Mesothelial cell of epicardium (in vitro differentiated cells): ENCODE results near the gene SHB. TPM values are rescaled to one million over a fixed set of nuclear protein-coding genes. Genes with fewer than 3 reads are reported as not detected.
A peak's percentile ranks its signal among the peaks of the same experiment; 100 is the strongest.

Source experiments
- DNase-seq, 2 experiments: peaks; one replicate each; pipeline ENCODE4 v3.0.0; 2021; ENCODE audit warnings: low spot score in 2 of 2; ENCODE audit not compliant: unreplicated experiment in 2 of 2
- H3K27ac Mint-ChIP-seq: 2 replicates; pipeline ENCODE4 v1.8.0; 2021; ENCODE audit warnings: mixed read lengths
- H3K27me3 Mint-ChIP-seq: 2 replicates; pipeline ENCODE4 v1.8.0; 2021; ENCODE audit warnings: low read depth, mixed read lengths
- H3K36me3 Mint-ChIP-seq: 2 replicates; pipeline ENCODE4 v1.8.0; 2021; ENCODE audit warnings: mixed read lengths
- H3K4me1 Mint-ChIP-seq: 2 replicates; pipeline ENCODE4 v1.8.0; 2021; ENCODE audit warnings: mixed read lengths
- H3K4me3 Mint-ChIP-seq: 2 replicates; pipeline ENCODE4 v1.8.0; 2021; ENCODE audit warnings: mild to moderate bottlenecking, moderate library complexity, mixed read lengths
- H3K9me3 Mint-ChIP-seq: 2 replicates; pipeline ENCODE4 v1.8.0; 2021; ENCODE audit warnings: mixed read lengths
- CTCF ChIP-seq: fragments of 200-600 bp; sonication (generic); IDR thresholded peaks from one replicate; pipeline ENCODE4 v1.5.0; 2021; ENCODE audit warnings: antibody characterized with exemption; ENCODE audit not compliant: unreplicated experiment
- total RNA-seq: library from RNA; stranded (reverse); gene quantifications from 3 replicates; pipeline ENCODE4 v1.2.1, GENCODE V29; 2021

SHB gene
- total RNA-seq, 1 donor from 2014 or later: 35.5 TPM

GRCh38 chr9:37964740-37965081 is 104.3 kb downstream of the SHB start:
- H3K4me3 Mint-ChIP-seq: no peak overlapping the region
- DNase-seq: no peak
- H3K4me1 Mint-ChIP-seq: peaks cover 40% of the 10 kb centered on the region
- peak overlapping the region; percentile 87 for H3K27ac Mint-ChIP-seq
- peaks cover 4% of the 10 kb centered on the region for H3K36me3 Mint-ChIP-seq
- no peaks in the 10 kb centered on the region for H3K9me3 Mint-ChIP-seq
- no peak for TF ChIP-seq CTCF
- no peaks in the 10 kb centered on the region for H3K27me3 Mint-ChIP-seq

DNA sequence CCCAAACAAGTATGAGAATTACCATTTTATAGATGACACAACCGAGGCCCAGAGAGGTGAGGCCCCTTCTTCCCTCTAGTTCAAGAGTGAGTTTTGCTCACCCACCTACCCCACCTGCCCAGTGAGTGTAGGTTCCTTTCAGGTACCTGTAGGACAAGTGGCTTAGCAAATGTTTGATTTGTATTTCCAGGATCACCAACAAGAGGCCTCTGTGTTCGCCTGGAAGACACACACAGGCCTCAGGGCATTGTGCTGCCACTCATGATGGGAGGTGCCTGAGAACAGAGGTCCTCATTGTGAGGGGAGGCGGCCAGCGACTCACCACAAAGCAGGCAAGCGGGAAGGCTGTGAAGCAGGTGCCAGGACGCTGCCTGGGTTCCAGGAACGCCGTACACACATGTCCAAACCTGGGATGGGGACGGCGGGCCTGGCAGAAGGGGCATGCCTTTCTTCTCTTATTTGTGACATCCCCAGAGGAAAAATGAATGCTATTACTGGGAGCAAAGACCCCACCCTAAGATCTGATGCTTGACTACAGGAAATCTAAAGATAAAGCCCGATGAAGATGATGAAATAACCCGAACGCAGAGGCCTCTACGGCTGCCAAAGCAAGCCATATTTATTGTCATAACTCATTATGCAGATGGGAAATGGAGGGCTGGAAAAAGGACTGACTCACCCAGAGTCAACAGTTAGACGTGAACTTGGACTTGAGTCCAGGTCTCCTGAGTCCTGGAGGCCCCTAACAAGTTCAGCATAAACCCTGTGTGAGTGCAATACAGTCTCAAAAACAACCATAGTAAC is 104.9 kb downstream of the SHB start:
- peaks cover 40% of the 10 kb centered on the region for H3K4me1 Mint-ChIP-seq
- no peak overlapping the region for H3K4me3 Mint-ChIP-seq
- DNase-seq: no peak
- peaks cover 4% of the 10 kb centered on the region for H3K36me3 Mint-ChIP-seq
- H3K27me3 Mint-ChIP-seq: no peaks in the 10 kb centered on the region
- H3K9me3 Mint-ChIP-seq: no peaks in the 10 kb centered on the region
- no peak for TF ChIP-seq CTCF
- H3K27ac Mint-ChIP-seq: peak overlapping the region; percentile 87

GRCh38 chr9:37961351-37961750 is 107.7 kb downstream of the SHB start:
- no peak for DNase-seq
- no peak for TF ChIP-seq CTCF
- Mint-ChIP-seq H3K9me3 (no peaks in the 10 kb centered on the region), H3K36me3 (peaks cover 1% of the 10 kb centered on the region), H3K27me3 (no peaks in the 10 kb centered on the region), H3K27ac (no peak overlapping the region), H3K4me1 (peaks cover 33% of the 10 kb centered on the region), H3K4me3 (no peak overlapping the region)

- peaks cover 2% of the 10 kb centered on the region for H3K36me3 Mint-ChIP-seq
These were observed 108.4 kb downstream of the SHB start for GRCh38 chr9:37960631-37961030.

DNA sequence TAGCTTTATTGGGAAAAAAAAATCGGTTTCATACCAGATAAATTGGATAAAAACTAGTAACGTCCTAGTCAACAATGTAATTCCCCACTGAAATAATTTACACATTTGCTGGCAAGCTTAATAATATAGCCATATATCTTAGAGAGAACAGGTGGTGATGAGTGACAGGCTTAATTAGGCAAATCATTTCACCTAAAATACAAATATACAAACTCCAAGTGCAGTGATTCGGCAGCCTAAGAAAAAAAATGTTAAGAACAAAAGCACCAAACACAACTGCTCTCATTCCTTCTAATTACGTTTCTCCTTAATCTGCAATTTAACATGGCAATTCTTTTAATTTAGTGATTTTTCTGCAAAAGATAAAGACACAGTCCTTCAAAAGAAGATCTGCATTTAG is 109.1 kb downstream of the SHB start:
- DNase-seq: no peak
- Mint-ChIP-seq H3K4me1 (peaks cover 22% of the 10 kb centered on the region), H3K27me3 (no peaks in the 10 kb centered on the region), H3K36me3 (peaks cover 4% of the 10 kb centered on the region), H3K9me3 (no peaks in the 10 kb centered on the region), H3K27ac (no peak overlapping the region), H3K4me3 (no peak overlapping the region)
- TF ChIP-seq CTCF: no peak

More at GRCh38 chr9:37960631-37961030, 108.4 kb downstream of the SHB start:
- no peak for DNase-seq
- H3K4me3 Mint-ChIP-seq: no peak overlapping the region
- no peaks in the 10 kb centered on the region for H3K9me3 Mint-ChIP-seq
- H3K27me3 Mint-ChIP-seq: no peaks in the 10 kb centered on the region
- TF ChIP-seq CTCF: no peak
- H3K27ac Mint-ChIP-seq: no peak overlapping the region
- H3K4me1 Mint-ChIP-seq: peaks cover 26% of the 10 kb centered on the region
